HepG2 (cell line): ENCODE measurements around the gene ATP2C2. TPM values are rescaled to one million over a fixed set of nuclear protein-coding genes. Genes with fewer than 3 reads are reported as not detected.

ENCODE experiments used
- BCL3 ChIP-seq: sonication (generic); formaldehyde crosslinking; IDR thresholded peaks from 2 replicates; pipeline ENCODE4 v1.5.1; 2020; ENCODE audit warnings: mild to moderate bottlenecking, missing genetic modification reagents, moderate library complexity
- BRCA1 ChIP-seq: sonication (generic); formaldehyde crosslinking; IDR thresholded peaks from 2 replicates; pipeline ENCODE4 v1.4.0; 2020; ENCODE audit warnings: missing genetic modification reagents
- GPBP1L1 ChIP-seq: sonication (generic); formaldehyde crosslinking; IDR thresholded peaks from 2 replicates; pipeline ENCODE4 v1.5.0; 2020; ENCODE audit warnings: mild to moderate bottlenecking, missing genetic modification reagents
- HMGXB4 ChIP-seq, 2 experiments: sonication (generic) in 1 of 2; formaldehyde crosslinking in 1 of 2; IDR thresholded peaks; 2 replicates each; pipeline versions ENCODE4 v1.4.0 to v1.6.1; 2018 to 2020; ENCODE audit warnings: missing genetic modification reagents in 2 of 2, borderline replicate concordance in 1 of 2, low read depth in 1 of 2, mild to moderate bottlenecking in 1 of 2, missing biosample characterization in 1 of 2
- MIXL1 ChIP-seq: IDR thresholded peaks from 2 replicates; pipeline ENCODE4 v1.6.1; 2016
- MXD3 ChIP-seq: IDR thresholded peaks from 2 replicates; pipeline ENCODE4 v1.6.1; 2016; ENCODE audit warnings: mild to moderate bottlenecking, missing biosample characterization, missing genetic modification reagents
- PLRG1 ChIP-seq: fragments of 450-650 bp; conservative IDR thresholded peaks from 2 replicates; pipeline ENCODE4 v1.6.1; 2016
- SMARCE1 ChIP-seq: fragments of 450-650 bp; IDR thresholded peaks from 2 replicates; pipeline ENCODE4 v1.6.1; 2017; ENCODE audit warnings: borderline replicate concordance
- SUZ12 ChIP-seq: fragments of 150-350 bp; IDR thresholded peaks from 2 replicates; pipeline ENCODE4 v1.6.1; 2014; ENCODE audit warnings: low read depth, low read length
- TAF15 ChIP-seq: fragments of 200-400 bp; formaldehyde crosslinking; IDR thresholded peaks from one replicate; pipeline ENCODE4 v1.6.1; 2018; ENCODE audit warnings: mild to moderate bottlenecking, low read depth, low read length; ENCODE audit not compliant: poor library complexity, severe bottlenecking
- TBL1XR1 ChIP-seq: fragments of 150-350 bp; IDR thresholded peaks from 2 replicates; pipeline ENCODE4 v1.6.1; 2014; ENCODE audit warnings: borderline replicate concordance, low read length; ENCODE audit not compliant: partially characterized antibody
- ZEB1 ChIP-seq: IDR thresholded peaks from 2 replicates; pipeline ENCODE4 v1.6.1; 2012; ENCODE audit warnings: mild to moderate bottlenecking, low read depth, inconsistent platforms; ENCODE audit not compliant: insufficient replicate concordance
- ZFP36L1 ChIP-seq: sonication (generic); formaldehyde crosslinking; IDR thresholded peaks from 2 replicates; pipeline ENCODE4 v1.8.0; 2022; ENCODE audit warnings: mild to moderate bottlenecking, missing genetic modification reagents, moderate library complexity
- ZNF574 ChIP-seq: sonication (generic); formaldehyde crosslinking; IDR thresholded peaks from 2 replicates; pipeline ENCODE4 v1.4.0; 2020; ENCODE audit warnings: missing genetic modification reagents
- ZNF660 ChIP-seq: sonication (generic); formaldehyde crosslinking; IDR thresholded peaks from 2 replicates; pipeline ENCODE4 v1.5.1; 2020; ENCODE audit warnings: mild to moderate bottlenecking, low read depth, missing genetic modification reagents, borderline replicate concordance
- ZNF747 ChIP-seq: sonication (generic); formaldehyde crosslinking; IDR thresholded peaks from 2 replicates; pipeline ENCODE4 v1.8.1; 2023; ENCODE audit warnings: missing genetic modification reagents, mild to moderate bottlenecking, borderline replicate concordance
- polyA plus RNA-seq, 8 experiments: library from polyadenylated mRNA; depleted of rRNA in 3 of 8; stranded (reverse) in 7 of 8; unstranded in 1 of 8; fragments of >200 nt; fragmentation: Illumina TruSeq in 4 of 8; extraction: Trizol in 4 of 8; gene quantifications; 2 replicates each; pipeline versions ENCODE4 v1.2.1 to v1.2.3, GENCODE V29; 2011 to 2016; ENCODE audit warnings: low read depth in 4 of 8, missing spikeins in 1 of 8, mixed read lengths in 1 of 8; ENCODE audit not compliant: insufficient read depth in 1 of 8
- total RNA-seq, 5 experiments: library from RNA; depleted of rRNA; stranded (reverse); fragments of >200 nt; fragmentation: Illumina TruSeq; extraction: Trizol; gene quantifications; 2 replicates each; pipeline ENCODE4 v1.2.3, GENCODE V29; 2016; ENCODE audit warnings: low read depth in 1 of 5
- TF ChIP-seq, protein P1 (sequence below): sonication (generic); formaldehyde crosslinking; IDR thresholded peaks from 2 replicates; pipeline ENCODE4 v1.8.1; 2023; ENCODE audit warnings: missing genetic modification reagents, inconsistent platforms, borderline replicate concordance
- TF ChIP-seq, protein P2 (sequence below): sonication (generic); formaldehyde crosslinking; IDR thresholded peaks from 2 replicates; pipeline ENCODE4 v1.4.0; 2020; ENCODE audit warnings: missing genetic modification reagents

Gene ATP2C2
- total and polyA plus RNA-seq, 2 of the 13 experiments (the other 11 are each of a cell fraction or from before 2014, with no cell fraction given): 0.07 TPM; not detected in 1

DNA sequence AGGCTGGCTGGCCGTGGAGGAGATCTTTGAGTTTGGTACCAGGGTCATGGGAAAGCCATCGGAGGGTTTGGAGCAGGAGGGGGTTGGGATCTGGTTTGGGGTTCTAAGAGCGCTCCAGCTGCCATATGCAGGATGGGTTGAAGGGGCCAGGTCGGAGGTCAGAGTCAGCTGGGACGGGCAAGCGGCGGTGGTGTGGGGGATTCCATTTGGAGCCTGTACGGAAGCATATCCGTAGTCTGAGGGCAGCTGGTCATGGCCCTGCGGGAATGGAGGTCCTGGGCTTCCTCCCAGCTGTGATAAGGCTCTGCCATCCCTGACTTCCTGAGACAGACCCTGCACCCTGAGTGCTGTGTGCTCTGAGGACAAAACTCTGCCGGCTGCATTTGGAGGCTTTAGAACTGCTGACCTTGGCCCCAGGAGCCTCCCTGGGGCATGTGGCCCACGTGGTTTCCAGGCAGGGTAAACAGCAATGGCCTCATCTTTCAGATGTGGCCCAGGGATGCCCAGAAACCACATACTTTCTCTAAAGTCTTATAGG is 46.5 kb downstream of the ATP2C2 start (continued):
- TF ChIP-seq ZNF574 (CRISPR knock-in tag) (peak; percentile 74), GPBP1L1 (no peak), PLRG1 (no peak), ZNF747 (CRISPR knock-in tag) (peak; percentile 83; the same call in 1 of the 2 replicates), TBL1XR1 (no peak), MXD3 (CRISPR knock-in tag) (0 out of 2 replicates have a peak, but pooled peaks have one; percentile 65), SMARCE1 (no peak), BRCA1 (CRISPR knock-in tag) (peak; percentile 86; the same call in 1 of the 2 replicates), HMGXB4 (CRISPR knock-in tag; IDR thresholded peaks at IDR 0.05; ENCODE audit: borderline replicate concordance in 1 of 2, low read depth in 1 of 2) (peak in 1 of 2 experiments; percentile 42; a peak in 1 of 4 replicates), ZFP36L1 (CRISPR knock-in tag) (no peak), TAF15 (no peak), ZEB1 (peak; percentile 56), BCL3 (CRISPR knock-in tag) (no peak), SUZ12 (no peak), MIXL1 (peak; percentile 79), ZNF660 (CRISPR knock-in tag) (no peak)
- TF ChIP-seq, protein P1, sequence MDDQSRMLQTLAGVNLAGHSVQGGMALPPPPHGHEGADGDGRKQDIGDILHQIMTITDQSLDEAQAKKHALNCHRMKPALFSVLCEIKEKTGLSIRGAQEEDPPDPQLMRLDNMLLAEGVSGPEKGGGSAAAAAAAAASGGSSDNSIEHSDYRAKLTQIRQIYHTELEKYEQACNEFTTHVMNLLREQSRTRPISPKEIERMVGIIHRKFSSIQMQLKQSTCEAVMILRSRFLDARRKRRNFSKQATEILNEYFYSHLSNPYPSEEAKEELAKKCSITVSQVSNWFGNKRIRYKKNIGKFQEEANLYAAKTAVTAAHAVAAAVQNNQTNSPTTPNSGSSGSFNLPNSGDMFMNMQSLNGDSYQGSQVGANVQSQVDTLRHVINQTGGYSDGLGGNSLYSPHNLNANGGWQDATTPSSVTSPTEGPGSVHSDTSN (CRISPR knock-in tag): no peak
- TF ChIP-seq, protein P2, sequence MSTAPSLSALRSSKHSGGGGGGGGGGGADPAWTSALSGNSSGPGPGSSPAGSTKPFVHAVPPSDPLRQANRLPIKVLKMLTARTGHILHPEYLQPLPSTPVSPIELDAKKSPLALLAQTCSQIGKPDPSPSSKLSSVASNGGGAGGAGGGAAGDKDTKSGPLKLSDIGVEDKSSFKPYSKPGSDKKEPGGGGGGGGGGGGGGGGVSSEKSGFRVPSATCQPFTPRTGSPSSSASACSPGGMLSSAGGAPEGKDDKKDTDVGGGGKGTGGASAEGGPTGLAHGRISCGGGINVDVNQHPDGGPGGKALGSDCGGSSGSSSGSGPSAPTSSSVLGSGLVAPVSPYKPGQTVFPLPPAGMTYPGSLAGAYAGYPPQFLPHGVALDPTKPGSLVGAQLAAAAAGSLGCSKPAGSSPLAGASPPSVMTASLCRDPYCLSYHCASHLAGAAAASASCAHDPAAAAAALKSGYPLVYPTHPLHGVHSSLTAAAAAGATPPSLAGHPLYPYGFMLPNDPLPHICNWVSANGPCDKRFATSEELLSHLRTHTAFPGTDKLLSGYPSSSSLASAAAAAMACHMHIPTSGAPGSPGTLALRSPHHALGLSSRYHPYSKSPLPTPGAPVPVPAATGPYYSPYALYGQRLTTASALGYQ: peak; percentile 87; the same call in 1 of the 2 replicates
